Activated T-helper 2 cell treated with anti-CD3 and anti-CD28 coated beads, Interferon-gamma antibody, Interleukin-2, Interleukin-4, amounts not matched to agents 10 μg/mL and 5 μg/mL and 100 μg/mL, durations not matched to agents 14 hours and 24 hours and 36 hours (primary cell): ENCODE results near the gene SNRPF. TPM values are rescaled to one million over a fixed set of nuclear protein-coding genes. Genes with fewer than 3 reads are reported as not detected.

Experiments used
- DNase-seq: peaks from one replicate; pipeline ENCODE4 v3.0.0; 2021; ENCODE audit warnings: low spot score
- H3K27ac Mint-ChIP-seq: one replicate; pipeline ENCODE4 v1.8.0; 2021; ENCODE audit warnings: mixed read lengths
- H3K27me3 Mint-ChIP-seq: one replicate; pipeline ENCODE4 v1.8.0; 2021; ENCODE audit warnings: low read depth, mixed read lengths
- H3K36me3 Mint-ChIP-seq: one replicate; pipeline ENCODE4 v1.8.0; 2021; ENCODE audit warnings: low read depth, mixed read lengths
- H3K4me1 Mint-ChIP-seq: one replicate; pipeline ENCODE4 v1.8.0; 2021; ENCODE audit warnings: low read depth, mixed read lengths
- H3K4me3 Mint-ChIP-seq: one replicate; pipeline ENCODE4 v1.8.0; 2021; ENCODE audit warnings: low read depth, mild to moderate bottlenecking, moderate library complexity, mixed read lengths
- H3K9me3 Mint-ChIP-seq: one replicate; pipeline ENCODE4 v1.8.0; 2021; ENCODE audit warnings: mixed read lengths
- intact Hi-C: fragments of 100-400 bp; cut with micrococcal nuclease; formaldehyde crosslinking; loops from one replicate; pipeline ENCODE4 v1.15.1; 2023
- total RNA-seq: library from RNA; stranded (reverse); gene quantifications from 2 replicates; pipeline ENCODE4 v1.2.3, GENCODE V29; 2022

Gene SNRPF
- total RNA-seq, 1 donor from 2014 or later = 77.2 TPM

- peaks cover 42% of the 10 kb centered on the region for H3K36me3 Mint-ChIP-seq
- peaks cover 3% of the 10 kb centered on the region for H3K4me1 Mint-ChIP-seq
- no peaks in the 10 kb centered on the region for H3K9me3 Mint-ChIP-seq
- intact Hi-C loops = no loop called here
- H3K27me3 Mint-ChIP-seq = no peaks in the 10 kb centered on the region
- DNase-seq = no peak
- H3K4me3 Mint-ChIP-seq = no peak overlapping the region
- H3K27ac Mint-ChIP-seq = no peak overlapping the region
These were observed 12.1 kb downstream of the SNRPF start for GRCh38 chr12:95870897-95871296.

- Mint-ChIP-seq H3K27me3 (no peaks in the 10 kb centered on the region), H3K4me1 (peaks cover 3% of the 10 kb centered on the region), H3K4me3 (no peak overlapping the region), H3K9me3 (no peaks in the 10 kb centered on the region), H3K27ac (no peak overlapping the region), H3K36me3 (peaks cover 20% of the 10 kb centered on the region)
- intact Hi-C loops = no loop called here
- no peak for DNase-seq
These were observed 15.7 kb downstream of the SNRPF start for GRCh38 chr12:95874452-95874851.

GRCh38 chr12:95877622-95878021 lies 18.9 kb downstream of the SNRPF start:
- H3K27ac Mint-ChIP-seq = no peak overlapping the region
- no peak for DNase-seq
- H3K4me3 Mint-ChIP-seq = no peak overlapping the region
- intact Hi-C loops = no loop called here
- peaks cover 7% of the 10 kb centered on the region for H3K36me3 Mint-ChIP-seq
- H3K9me3 Mint-ChIP-seq = no peaks in the 10 kb centered on the region
- peaks cover 3% of the 10 kb centered on the region for H3K4me1 Mint-ChIP-seq
- H3K27me3 Mint-ChIP-seq = no peaks in the 10 kb centered on the region

GRCh38 chr12:95880895-95881294 lies 22.1 kb downstream of the SNRPF start:
- no peak for DNase-seq
- Mint-ChIP-seq H3K27ac (no peak overlapping the region), H3K4me3 (no peak overlapping the region), H3K9me3 (no peaks in the 10 kb centered on the region), H3K4me1 (no peaks in the 10 kb centered on the region), H3K36me3 (no peaks in the 10 kb centered on the region), H3K27me3 (no peaks in the 10 kb centered on the region)
- intact Hi-C loops = no loop called here

GRCh38 chr12:95881331-95881955 lies 22.7 kb downstream of the SNRPF start:
- H3K36me3 Mint-ChIP-seq = no peaks in the 10 kb centered on the region
- no peaks in the 10 kb centered on the region for H3K4me1 Mint-ChIP-seq

GRCh38 chr12:95882080-95882479 lies 23.3 kb downstream of the SNRPF start:
- intact Hi-C loops = no loop called here
- Mint-ChIP-seq H3K4me3 (no peak overlapping the region), H3K27me3 (no peaks in the 10 kb centered on the region), H3K27ac (no peak overlapping the region), H3K36me3 (no peaks in the 10 kb centered on the region), H3K9me3 (no peaks in the 10 kb centered on the region), H3K4me1 (no peaks in the 10 kb centered on the region)
- DNase-seq = no peak

More at GRCh38 chr12:95881331-95881955, 22.7 kb downstream of the SNRPF start:
- H3K27ac Mint-ChIP-seq = no peak overlapping the region
- no peak overlapping the region for H3K4me3 Mint-ChIP-seq
- DNase-seq = no peak
- H3K9me3 Mint-ChIP-seq = no peaks in the 10 kb centered on the region
- intact Hi-C loops = no loop called here
- H3K27me3 Mint-ChIP-seq = no peaks in the 10 kb centered on the region

GRCh38 chr12:95882873-95883272 lies 24.1 kb downstream of the SNRPF start:
- peaks cover 3% of the 10 kb centered on the region for H3K27me3 Mint-ChIP-seq
- H3K4me1 Mint-ChIP-seq = no peaks in the 10 kb centered on the region
- H3K9me3 Mint-ChIP-seq = no peaks in the 10 kb centered on the region
- intact Hi-C loops = no loop called here
- H3K4me3 Mint-ChIP-seq = no peak overlapping the region
- DNase-seq = no peak
- H3K36me3 Mint-ChIP-seq = no peaks in the 10 kb centered on the region
- no peak overlapping the region for H3K27ac Mint-ChIP-seq

- Mint-ChIP-seq H3K27ac (no peak overlapping the region), H3K4me1 (no peaks in the 10 kb centered on the region), H3K4me3 (no peak overlapping the region)
These were observed 26.2 kb downstream of the SNRPF start for GRCh38 chr12:95884998-95885397.

GRCh38 chr12:95887311-95887710 lies 28.6 kb downstream of the SNRPF start:
- Mint-ChIP-seq H3K4me1 (no peaks in the 10 kb centered on the region), H3K9me3 (no peaks in the 10 kb centered on the region)

More at GRCh38 chr12:95884998-95885397, 26.2 kb downstream of the SNRPF start:
- intact Hi-C loops = no loop called here
- Mint-ChIP-seq H3K36me3 (no peaks in the 10 kb centered on the region), H3K27me3 (peaks cover 4% of the 10 kb centered on the region), H3K9me3 (no peaks in the 10 kb centered on the region)
- no peak for DNase-seq

GRCh38 chr12:95890958-95891357 lies 32.2 kb downstream of the SNRPF start:
- no peaks in the 10 kb centered on the region for H3K36me3 Mint-ChIP-seq
- H3K4me1 Mint-ChIP-seq = no peaks in the 10 kb centered on the region
- intact Hi-C loops = no loop called here
- H3K27me3 Mint-ChIP-seq = peaks cover 8% of the 10 kb centered on the region
- no peaks in the 10 kb centered on the region for H3K9me3 Mint-ChIP-seq
- H3K27ac Mint-ChIP-seq = no peak overlapping the region
- no peak for DNase-seq
- no peak overlapping the region for H3K4me3 Mint-ChIP-seq

More at GRCh38 chr12:95887311-95887710, 28.6 kb downstream of the SNRPF start:
- Mint-ChIP-seq H3K4me3 (no peak overlapping the region), H3K27me3 (peaks cover 6% of the 10 kb centered on the region), H3K27ac (no peak overlapping the region), H3K36me3 (no peaks in the 10 kb centered on the region)
- intact Hi-C loops = no loop called here
- DNase-seq = no peak

- intact Hi-C loops = no loop called here
- H3K9me3 Mint-ChIP-seq = no peaks in the 10 kb centered on the region
- no peaks in the 10 kb centered on the region for H3K36me3 Mint-ChIP-seq
- H3K4me1 Mint-ChIP-seq = no peaks in the 10 kb centered on the region
- H3K27me3 Mint-ChIP-seq = peaks cover 10% of the 10 kb centered on the region
- no peak overlapping the region for H3K4me3 Mint-ChIP-seq
- no peak overlapping the region for H3K27ac Mint-ChIP-seq
- DNase-seq = no peak
These were observed 38.1 kb downstream of the SNRPF start for GRCh38 chr12:95896846-95897245.

GRCh38 chr12:95898081-95898480 lies 39.3 kb downstream of the SNRPF start:
- no peak overlapping the region for H3K4me3 Mint-ChIP-seq
- H3K27ac Mint-ChIP-seq = no peak overlapping the region
- no peaks in the 10 kb centered on the region for H3K36me3 Mint-ChIP-seq
- H3K4me1 Mint-ChIP-seq = no peaks in the 10 kb centered on the region
- intact Hi-C loops = no loop called here
- DNase-seq = no peak
- peaks cover 1% of the 10 kb centered on the region for H3K9me3 Mint-ChIP-seq
- peaks cover 14% of the 10 kb centered on the region for H3K27me3 Mint-ChIP-seq

- peaks cover 19% of the 10 kb centered on the region for H3K27me3 Mint-ChIP-seq
- H3K4me3 Mint-ChIP-seq = no peak overlapping the region
- peaks cover 3% of the 10 kb centered on the region for H3K9me3 Mint-ChIP-seq
- DNase-seq = no peak
- no peak overlapping the region for H3K27ac Mint-ChIP-seq
- H3K36me3 Mint-ChIP-seq = no peaks in the 10 kb centered on the region
- H3K4me1 Mint-ChIP-seq = no peaks in the 10 kb centered on the region
- intact Hi-C loops = no loop called here
These were observed 49.8 kb downstream of the SNRPF start for GRCh38 chr12:95908573-95908972.

- no peaks in the 10 kb centered on the region for H3K36me3 Mint-ChIP-seq
- H3K4me3 Mint-ChIP-seq = no peak overlapping the region
- intact Hi-C loops = no loop called here
- peaks cover 16% of the 10 kb centered on the region for H3K27me3 Mint-ChIP-seq
- DNase-seq = no peak
- no peak overlapping the region for H3K27ac Mint-ChIP-seq
- H3K9me3 Mint-ChIP-seq = no peaks in the 10 kb centered on the region
- no peaks in the 10 kb centered on the region for H3K4me1 Mint-ChIP-seq
These were observed 51.1 kb downstream of the SNRPF start for GRCh38 chr12:95909871-95910270.
